OCI-LY7 (cell line): ENCODE data around the gene DNAJC3. TPM values are rescaled to one million over a fixed set of nuclear protein-coding genes. Genes with fewer than 3 reads are reported as not detected.

Experiments
- BruUV-seq: library from RNA; stranded (reverse); fragments of 400-500 nt; replicated peaks from 2 replicates; lab custom pipeline; 2021; lab: Mats Ljungman, UMichigan
- CTCF ChIA-PET: fragments of 300-600 bp; sonication (Branson Sonifier 250); formaldehyde crosslinking; loops from one replicate; lab custom pipeline; 2022; ENCODE audit warnings: antibody characterized with exemption; ENCODE audit not compliant: unreplicated experiment; lab: Charles Lee
- POLR2A ChIA-PET: fragments of 300-600 bp; sonication (Branson Sonifier 250); formaldehyde crosslinking; loops from one replicate; lab custom pipeline; 2022; ENCODE audit warnings: antibody characterized with exemption; lab: Charles Lee
- DNase-seq: peaks from one replicate; pipeline ENCODE4 v3.0.0-alpha.2; 2015; ENCODE audit warnings: low spot score
- H2AFZ ChIP-seq: fragments of 200-600 bp; sonication (generic), shearing (Covaris generic); 2 replicates; pipeline ENCODE4 v1.6.1; 2014; ENCODE audit warnings: mild to moderate bottlenecking, antibody characterized with exemption, low read length, moderate library complexity
- H3K27ac ChIP-seq: fragments of 200-600 bp; sonication (generic); 2 replicates; pipeline ENCODE4 v1.5.1; 2014; ENCODE audit warnings: mixed run types, low read depth, mild to moderate bottlenecking, moderate library complexity, low read length, inconsistent platforms; ENCODE audit not compliant: poor library complexity, severe bottlenecking
- H3K36me3 ChIP-seq: fragments of 200-600 bp; sonication (generic); 2 replicates; pipeline ENCODE4 v1.6.1; 2014; ENCODE audit warnings: mild to moderate bottlenecking, antibody characterized with exemption, low read length, moderate library complexity, mixed read lengths; ENCODE audit not compliant: insufficient read depth
- H3K4me1 ChIP-seq: fragments of 200-600 bp; sonication (generic); 2 replicates; pipeline ENCODE4 v1.5.1; 2014; ENCODE audit warnings: mild to moderate bottlenecking, low read length; ENCODE audit not compliant: insufficient read depth, poor library complexity, severe bottlenecking
- H3K4me2 ChIP-seq: fragments of 200-600 bp; sonication (generic); 2 replicates; pipeline ENCODE4 v1.6.1; 2014; ENCODE audit warnings: mild to moderate bottlenecking, low read length
- H3K4me3 ChIP-seq: fragments of 200-600 bp; sonication (generic); 2 replicates; pipeline ENCODE4 v1.5.1; 2014; ENCODE audit warnings: mild to moderate bottlenecking, low read depth, low read length; ENCODE audit not compliant: poor library complexity, severe bottlenecking
- H3K79me2 ChIP-seq: fragments of 200-600 bp; sonication (generic); 2 replicates; pipeline ENCODE4 v1.6.1; 2016; ENCODE audit warnings: low read depth, mild to moderate bottlenecking, low read length, moderate library complexity, mixed read lengths; ENCODE audit not compliant: insufficient read depth
- H3K9me2 ChIP-seq: fragments of 200-600 bp; sonication (generic); 2 replicates; pipeline ENCODE4 v1.6.1; 2016; ENCODE audit warnings: mild to moderate bottlenecking, low read length, mixed read lengths; ENCODE audit not compliant: insufficient read depth
- H3K9me3 ChIP-seq: fragments of 200-600 bp; sonication (generic); 2 replicates; pipeline ENCODE4 v1.6.1; 2014; ENCODE audit warnings: mild to moderate bottlenecking, mixed run types, low read length, mixed read lengths
- H4K20me1 ChIP-seq: fragments of 200-600 bp; sonication (generic); 2 replicates; pipeline ENCODE4 v1.6.1; 2014; ENCODE audit warnings: mild to moderate bottlenecking, antibody characterized with exemption, low read length, moderate library complexity, mixed read lengths; ENCODE audit not compliant: insufficient read depth
- EZH2phosphoT487 ChIP-seq: fragments of 200-600 bp; sonication (generic); IDR thresholded peaks from 2 replicates; pipeline ENCODE4 v1.6.1; 2018; ENCODE audit warnings: low read depth, borderline replicate concordance, mild to moderate bottlenecking, mixed run types, antibody characterized with exemption, low read length, moderate library complexity, mixed read lengths
- intact Hi-C: fragments of 100-400 bp; cut with micrococcal nuclease; formaldehyde crosslinking; loops from one replicate; pipeline ENCODE4 v1.10.0; 2022; ENCODE audit not compliant: unreplicated experiment
- total RNA-seq, 2 experiments: library from RNA; depleted of rRNA in 1 of 2; stranded (reverse); fragments of >200 nt in 1 of 2; shearing (Covaris generic) in 1 of 2; gene quantifications; 2 replicates each; pipeline ENCODE4 v1.2.3, GENCODE V29; 2014 to 2022
- TF ChIP-seq, protein P1 (sequence below): fragments of 200-600 bp; sonication (generic); conservative IDR thresholded peaks from 2 replicates; pipeline ENCODE4 v1.5.1; 2014; ENCODE audit warnings: mild to moderate bottlenecking, antibody characterized with exemption, low read length, moderate library complexity, mixed read lengths

Gene DNAJC3
- total RNA-seq, 2 experiments from 2014 or later, result 5.4 to 11.1 TPM

DNA sequence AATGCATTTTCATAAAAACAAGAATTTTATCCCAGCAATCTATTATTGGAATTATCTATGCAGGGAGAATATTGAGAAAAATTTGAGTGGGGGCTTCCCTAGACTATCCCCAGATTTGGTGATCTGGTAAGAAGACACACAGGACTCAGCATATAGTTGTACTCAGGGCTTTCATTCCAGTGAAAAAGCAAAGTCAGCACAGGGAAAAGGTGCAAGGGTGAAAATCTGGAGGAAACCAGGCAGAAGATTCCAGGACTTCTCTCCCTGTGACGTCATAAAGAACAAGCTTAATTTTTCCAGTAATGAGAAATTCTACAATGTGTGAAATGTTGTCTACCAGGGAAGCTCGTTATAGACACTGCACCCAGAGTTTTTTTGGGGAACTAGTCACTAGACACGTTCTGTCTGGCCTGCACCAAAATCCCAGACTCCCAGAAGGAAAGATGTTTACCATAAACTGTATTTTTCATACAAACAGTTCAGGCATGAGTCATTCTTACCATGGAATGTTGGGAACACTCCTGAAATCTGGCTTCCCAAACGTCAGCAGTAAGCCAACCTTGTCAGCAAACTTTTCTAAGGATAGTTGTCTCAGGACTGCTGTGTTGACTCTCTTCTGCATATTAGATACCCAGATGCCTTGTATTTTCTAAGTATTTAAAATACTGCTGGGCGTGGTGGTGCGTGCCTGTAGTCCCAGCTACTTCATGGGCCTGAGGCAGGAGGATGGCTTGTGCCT lies 107.4 kb downstream of the DNAJC3 start:
- H3K4me1 ChIP-seq, result no peaks in the 10 kb centered on the region
- no peak for DNase-seq
- H3K4me3 ChIP-seq, result no peak overlapping the region
- H3K27ac ChIP-seq, result no peak overlapping the region
- no TSS peak for BruUV-seq
- CTCF ChIA-PET, result no interaction called here
- H2AFZ ChIP-seq, result no peak overlapping the region
- no peaks in the 10 kb centered on the region for H4K20me1 ChIP-seq
- peaks cover 3% of the 10 kb centered on the region; the same call in 1 of the 2 replicates for H3K36me3 ChIP-seq
- H3K9me3 ChIP-seq, result no peaks in the 10 kb centered on the region
- POLR2A ChIA-PET, result interaction anchor here (0.7 kb wide), 1 partner anchor 7 kb away, joined by 4 read pairs; no protein-coding TSS in a partner anchor
- H3K4me2 ChIP-seq, result no peak overlapping the region
- intact Hi-C loops, result no loop called here
- no peaks in the 10 kb centered on the region for H3K79me2 ChIP-seq
- H3K9me2 ChIP-seq, result no peaks in the 10 kb centered on the region
- TF ChIP-seq, protein P1, sequence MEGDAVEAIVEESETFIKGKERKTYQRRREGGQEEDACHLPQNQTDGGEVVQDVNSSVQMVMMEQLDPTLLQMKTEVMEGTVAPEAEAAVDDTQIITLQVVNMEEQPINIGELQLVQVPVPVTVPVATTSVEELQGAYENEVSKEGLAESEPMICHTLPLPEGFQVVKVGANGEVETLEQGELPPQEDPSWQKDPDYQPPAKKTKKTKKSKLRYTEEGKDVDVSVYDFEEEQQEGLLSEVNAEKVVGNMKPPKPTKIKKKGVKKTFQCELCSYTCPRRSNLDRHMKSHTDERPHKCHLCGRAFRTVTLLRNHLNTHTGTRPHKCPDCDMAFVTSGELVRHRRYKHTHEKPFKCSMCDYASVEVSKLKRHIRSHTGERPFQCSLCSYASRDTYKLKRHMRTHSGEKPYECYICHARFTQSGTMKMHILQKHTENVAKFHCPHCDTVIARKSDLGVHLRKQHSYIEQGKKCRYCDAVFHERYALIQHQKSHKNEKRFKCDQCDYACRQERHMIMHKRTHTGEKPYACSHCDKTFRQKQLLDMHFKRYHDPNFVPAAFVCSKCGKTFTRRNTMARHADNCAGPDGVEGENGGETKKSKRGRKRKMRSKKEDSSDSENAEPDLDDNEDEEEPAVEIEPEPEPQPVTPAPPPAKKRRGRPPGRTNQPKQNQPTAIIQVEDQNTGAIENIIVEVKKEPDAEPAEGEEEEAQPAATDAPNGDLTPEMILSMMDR, result no peak
- no peak for TF ChIP-seq EZH2phosphoT487

DNA sequence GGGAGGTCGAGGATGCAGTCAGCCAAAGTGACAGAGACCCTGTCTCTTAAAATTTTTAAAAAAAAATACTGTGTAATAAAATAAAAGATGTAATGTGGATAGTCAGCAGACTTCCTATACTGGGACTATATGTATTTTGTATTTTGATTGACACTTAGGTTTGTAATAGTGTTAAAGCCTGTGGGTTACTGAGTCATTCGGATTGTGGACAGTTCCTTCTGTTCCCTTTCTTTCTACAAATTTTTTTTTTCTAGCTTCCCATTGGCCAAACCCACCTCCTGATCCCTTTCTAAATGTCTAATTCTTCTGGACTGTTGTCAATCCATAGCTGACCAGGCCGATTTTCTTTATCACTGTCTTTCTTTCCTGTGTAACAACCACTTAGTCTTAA lies 108.0 kb downstream of the DNAJC3 start:
- no peak for DNase-seq
- POLR2A ChIA-PET, result no interaction called here
- intact Hi-C loops, result no loop called here

More for the DNA sequence above, 108.0 kb downstream of the DNAJC3 start:
- no peak overlapping the region for H3K27ac ChIP-seq
- H3K9me3 ChIP-seq, result no peaks in the 10 kb centered on the region
- H2AFZ ChIP-seq, result no peak overlapping the region
- CTCF ChIA-PET, result no interaction called here
- H4K20me1 ChIP-seq, result no peaks in the 10 kb centered on the region
- TF ChIP-seq EZH2phosphoT487, result no peak
- TF ChIP-seq, protein P1, result no peak
- no peak overlapping the region for H3K4me3 ChIP-seq
- no peaks in the 10 kb centered on the region for H3K9me2 ChIP-seq
- H3K79me2 ChIP-seq, result no peaks in the 10 kb centered on the region
- H3K36me3 ChIP-seq, result peaks cover 3% of the 10 kb centered on the region; the same call in 1 of the 2 replicates
- no TSS peak for BruUV-seq
- H3K4me1 ChIP-seq, result no peaks in the 10 kb centered on the region
- H3K4me2 ChIP-seq, result no peak overlapping the region
